GM19023 (cell line): ENCODE results near the gene DNAJC22.
"Not testable (repeated sequence)": the region's sequence is repeated elsewhere in the genome, so short reads cannot be mapped to it uniquely, and the experiment has no call there.

Experiments used
- ATAC-seq: cut with Tn5 transposase; IDR thresholded peaks from one replicate; pipeline ENCODE4 v1.9.1; 2021; ENCODE audit warnings: mild to moderate bottlenecking, moderate library complexity; ENCODE audit not compliant: unreplicated experiment

The DNAJC22 gene

DNA sequence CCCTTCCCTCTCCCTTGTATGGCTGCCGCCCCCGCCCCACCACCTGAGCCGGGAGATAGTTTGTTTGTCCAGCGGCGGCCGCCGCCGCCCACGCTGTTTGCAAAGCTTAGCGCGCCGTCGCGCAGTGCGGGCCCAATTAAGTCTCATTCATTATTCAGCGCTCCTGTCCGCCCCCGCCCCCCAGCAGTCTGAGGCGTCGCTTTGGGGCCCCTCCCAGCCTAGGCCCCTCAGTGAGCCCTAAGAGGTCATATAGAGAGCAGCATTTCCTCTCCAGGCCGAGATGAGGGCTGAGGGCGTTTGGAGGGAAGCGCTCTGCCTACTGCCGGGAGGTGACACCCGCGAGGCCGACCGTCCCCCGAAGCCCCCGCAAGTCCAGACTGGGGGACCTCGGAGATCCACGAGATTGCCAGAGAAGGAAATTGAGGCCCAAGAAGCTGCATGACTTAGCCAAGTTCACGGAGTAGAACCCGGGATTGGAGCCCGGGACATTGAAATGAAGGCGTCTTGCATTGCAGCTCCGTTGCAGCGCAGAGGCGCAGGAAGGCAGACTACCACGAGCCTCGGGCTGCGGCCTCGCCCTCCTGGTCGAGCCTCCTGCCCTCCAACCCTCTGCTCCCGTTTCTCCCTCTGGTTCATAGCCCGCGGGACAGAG lies at the start of gene DNAJC22:
DNAJC22 (plus strand) TSS at position 230 of the 652 bp plus-strand sequence. CDS start 1,985 bp downstream, outside the sequence.
- ATAC-seq, result no peak

DNA sequence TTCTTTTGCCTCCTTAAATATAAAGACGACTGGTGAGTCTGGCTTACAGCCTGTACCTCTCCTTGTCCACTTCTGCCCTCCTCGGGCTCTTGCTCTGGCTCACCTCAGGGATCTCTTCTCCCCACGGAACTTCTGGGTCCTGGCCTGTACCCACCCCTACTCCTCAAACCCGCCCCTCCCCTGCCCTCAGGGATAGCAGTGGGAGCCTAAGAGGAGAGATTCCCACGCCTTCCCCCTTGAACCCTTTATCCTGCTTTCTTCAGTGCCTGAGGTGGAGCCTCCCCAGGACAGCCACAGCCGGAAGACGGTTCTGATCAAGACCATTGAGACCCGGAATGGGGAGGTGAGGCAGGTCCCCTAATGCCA lies 49.0 kb upstream of the DNAJC22 start:
- no peak for ATAC-seq

DNA sequence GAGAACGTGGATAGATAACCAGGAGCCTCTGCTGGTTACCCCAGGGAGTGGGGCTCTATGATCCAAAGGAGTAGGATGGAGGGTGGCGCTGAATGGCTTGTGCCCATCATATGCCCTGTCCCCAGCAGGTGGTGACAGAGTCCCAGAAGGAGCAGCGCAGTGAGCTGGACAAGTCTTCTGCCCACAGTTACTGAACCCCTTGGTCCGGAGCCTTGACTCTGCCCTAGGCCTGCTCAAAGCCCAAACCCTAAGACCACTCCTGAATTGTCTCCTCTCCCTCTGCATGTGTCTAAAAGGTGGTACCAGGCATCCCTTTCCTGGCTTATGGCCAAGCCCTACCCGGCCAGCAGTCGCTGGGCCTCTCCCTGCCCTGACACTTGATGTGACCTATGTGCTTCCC lies 48.5 kb upstream of the DNAJC22 start:
- no peak for ATAC-seq

DNA sequence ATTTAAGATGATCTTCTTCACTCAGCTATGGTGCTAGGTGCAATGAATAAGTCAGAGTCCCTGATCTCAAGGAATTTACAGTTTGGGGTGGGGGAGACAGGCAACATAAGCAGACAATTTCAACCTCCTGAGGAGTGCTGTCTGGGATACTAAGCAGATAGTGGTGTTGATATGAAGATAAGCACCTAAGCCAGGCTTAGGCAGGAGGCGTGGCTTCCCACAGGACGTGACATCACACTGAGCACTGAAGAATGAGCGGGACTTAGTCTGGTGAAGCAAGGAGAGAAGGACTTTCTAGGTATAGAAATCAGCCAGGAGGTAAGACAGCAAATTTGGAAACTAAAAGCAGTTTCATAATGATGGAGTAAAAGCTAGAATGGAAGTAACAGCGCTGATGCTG lies 44.9 kb upstream of the DNAJC22 start:
- ATAC-seq, result no peak

- ATAC-seq, result no peak
Measured at GRCh38 chr12:49304161-49304560, 42.5 kb upstream of the DNAJC22 start.

GRCh38 chr12:49305762-49306510 lies 40.8 kb upstream of the DNAJC22 start:
- ATAC-seq, result no peak

GRCh38 chr12:49309386-49309785 lies 37.3 kb upstream of the DNAJC22 start:
- ATAC-seq, result no peak

DNA sequence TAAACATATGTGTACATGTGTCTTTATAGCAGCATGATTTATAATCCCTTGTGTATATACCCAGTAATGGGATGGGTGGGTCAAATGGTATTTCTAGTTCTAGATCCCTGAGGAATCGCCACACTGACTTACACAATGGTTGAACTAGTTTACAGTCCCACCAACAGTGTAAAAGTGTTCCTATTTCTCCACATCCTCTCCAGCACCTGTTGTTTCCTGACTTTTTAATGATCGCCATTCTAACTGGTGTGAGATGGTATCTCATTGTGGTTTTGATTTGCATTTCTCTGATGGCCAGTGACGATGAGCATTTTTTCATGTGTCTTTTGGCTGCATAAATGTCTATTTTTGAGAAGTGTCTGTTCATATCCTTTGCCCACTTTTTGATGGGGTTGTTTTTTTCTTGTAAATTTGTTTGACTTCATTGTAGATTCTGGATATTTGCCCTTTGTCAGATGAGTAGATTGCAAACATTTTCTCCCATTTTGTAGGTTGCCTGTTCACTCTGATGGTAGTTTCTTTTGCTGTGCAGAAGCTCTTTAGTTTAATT lies 36.2 kb upstream of the DNAJC22 start:
- not testable (repeated sequence) for ATAC-seq

GRCh38 chr12:49314811-49315210 lies 31.9 kb upstream of the DNAJC22 start:
- ATAC-seq, result no peak

GRCh38 chr12:49317118-49317517 lies 29.6 kb upstream of the DNAJC22 start:
- ATAC-seq, result not testable (repeated sequence)

DNA sequence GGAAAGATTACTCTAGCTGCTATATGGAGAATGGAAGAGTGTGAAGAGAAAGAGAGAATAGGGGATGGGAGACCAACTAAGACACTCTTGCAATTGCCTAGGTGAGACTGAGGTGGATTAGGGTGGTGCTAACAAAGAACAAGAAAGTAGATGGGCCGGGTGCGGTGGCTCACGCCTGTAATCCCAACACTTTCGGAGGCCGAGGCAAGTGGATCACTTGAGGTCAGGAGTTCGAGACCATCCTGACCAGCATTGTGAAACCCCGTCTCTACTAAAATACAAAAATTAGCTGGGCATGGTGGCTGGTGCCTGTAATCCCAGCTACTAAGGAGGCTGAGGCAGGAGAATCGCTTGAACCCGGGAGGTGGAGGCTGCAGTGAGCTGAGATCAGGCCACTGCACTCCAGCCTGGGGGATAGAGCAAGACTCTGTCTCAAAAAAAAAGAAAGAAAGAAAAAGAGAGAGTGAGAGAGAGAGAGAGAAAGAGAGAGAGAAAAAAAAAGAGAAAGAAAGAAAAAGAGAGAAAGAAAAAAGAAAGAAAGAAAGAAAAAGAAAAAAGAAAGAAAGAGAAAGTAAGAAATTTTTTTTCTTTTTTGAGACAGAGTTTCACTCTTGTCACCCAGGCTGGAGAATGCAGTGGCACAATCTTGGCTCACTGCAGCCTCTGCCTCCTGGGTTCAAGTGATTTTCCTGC lies 26.1 kb upstream of the DNAJC22 start:
- not testable (repeated sequence) for ATAC-seq

DNA sequence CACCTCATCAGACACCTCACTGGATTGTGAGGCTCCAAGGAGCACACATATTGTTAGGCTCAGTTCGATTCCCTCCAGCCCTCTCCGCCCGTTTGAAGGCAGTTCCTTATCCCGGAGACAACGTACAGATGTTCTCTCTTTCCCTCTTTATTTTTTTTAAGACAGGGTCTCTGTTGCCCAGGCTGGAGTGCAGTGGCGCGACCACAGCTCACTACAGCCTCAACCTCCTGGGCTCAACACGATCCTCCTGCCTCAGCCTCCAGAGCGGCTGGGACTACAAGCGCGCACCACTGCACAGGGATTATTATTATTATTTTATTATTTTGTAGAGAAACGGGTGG lies 24.4 kb upstream of the DNAJC22 start:
- no peak for ATAC-seq

- ATAC-seq, result peak; percentile 96
Measured at GRCh38 chr12:49322708-49323523, 23.8 kb upstream of the DNAJC22 start, which contains the start of gene TROAP. TROAP (plus strand) TSS chr12:49323255; CDS start chr12:49323609, 354 bp downstream.

GRCh38 chr12:49323524-49324097 lies 23.1 kb upstream of the DNAJC22 start:
- no peak for ATAC-seq

DNA sequence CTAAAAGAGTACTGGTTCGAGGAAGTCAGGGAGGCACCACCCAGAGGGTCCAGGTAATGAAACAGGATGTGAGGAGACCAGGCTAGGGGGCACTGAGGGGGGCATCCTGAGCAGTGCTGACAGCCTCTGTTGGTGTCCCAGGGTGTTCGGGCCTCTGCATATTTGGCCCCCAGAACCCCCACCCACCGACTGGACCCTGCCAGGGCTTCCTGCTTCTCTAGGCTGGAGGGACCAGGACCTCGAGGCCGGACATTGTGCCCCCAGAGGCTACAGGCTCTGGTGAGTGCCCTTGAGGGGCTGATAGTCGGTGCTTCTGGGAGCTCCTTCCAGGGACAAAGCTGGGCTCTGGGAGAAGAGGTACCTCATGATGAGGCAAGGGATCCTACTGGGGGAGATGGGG lies 21.1 kb upstream of the DNAJC22 start:
- no peak for ATAC-seq

DNA sequence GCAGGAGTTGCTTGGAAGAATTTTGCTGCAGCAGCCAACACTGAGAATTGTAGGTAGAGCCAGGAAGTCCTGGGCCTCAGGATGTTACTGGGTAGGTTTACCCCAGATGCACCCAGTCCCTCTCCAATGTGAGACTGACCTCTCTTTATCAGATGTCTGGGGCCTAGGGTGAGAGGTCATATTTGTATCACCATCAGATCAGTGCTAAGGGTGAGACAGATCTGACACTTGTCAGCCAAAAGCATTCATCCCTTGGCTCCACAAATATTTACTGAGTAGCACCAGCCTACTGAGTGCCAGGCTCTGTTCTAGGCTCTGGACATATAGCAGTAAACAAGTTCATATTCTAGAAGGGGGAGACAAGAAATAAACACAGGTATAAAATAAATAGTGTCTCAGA lies 19.3 kb upstream of the DNAJC22 start:
- ATAC-seq, result no peak

- no peak for ATAC-seq
Measured at GRCh38 chr12:49327887-49328286, 18.8 kb upstream of the DNAJC22 start.

- no peak for ATAC-seq
Measured at GRCh38 chr12:49328816-49329215, 17.9 kb upstream of the DNAJC22 start.

DNA sequence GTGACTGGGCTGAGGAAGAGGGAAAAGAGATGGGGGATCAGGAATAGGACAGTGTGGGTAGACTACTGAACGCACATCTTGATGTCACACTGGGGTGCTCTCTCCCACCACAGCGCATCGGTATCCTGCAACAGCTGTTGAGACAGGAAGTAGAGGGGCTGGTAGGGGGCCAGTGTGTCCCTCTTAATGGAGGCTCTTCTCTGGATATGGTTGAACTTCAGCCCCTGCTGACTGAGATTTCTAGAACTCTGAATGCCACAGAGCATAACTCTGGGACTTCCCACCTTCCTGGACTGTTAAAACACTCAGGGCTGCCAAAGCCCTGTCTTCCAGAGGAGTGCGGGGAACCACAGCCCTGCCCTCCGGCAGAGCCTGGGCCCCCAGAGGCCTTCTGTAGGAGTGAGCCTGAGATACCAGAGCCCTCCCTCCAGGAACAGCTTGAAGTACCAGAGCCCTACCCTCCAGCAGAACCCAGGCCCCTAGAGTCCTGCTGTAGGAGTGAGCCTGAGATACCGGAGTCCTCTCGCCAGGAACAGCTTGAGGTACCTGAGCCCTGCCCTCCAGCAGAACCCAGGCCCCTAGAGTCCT lies 16.6 kb upstream of the DNAJC22 start:
- no peak for ATAC-seq
